HG03342 (cell line): ENCODE results near the gene DUSP8.
"Not testable (repeated sequence)": the region's sequence is repeated elsewhere in the genome, so short reads cannot be mapped to it uniquely, and the experiment has no call there.

Source experiments
- ATAC-seq: cut with Tn5 transposase; IDR thresholded peaks from one replicate; pipeline ENCODE4 v1.9.1; 2021; ENCODE audit warnings: mild to moderate bottlenecking, moderate library complexity; ENCODE audit not compliant: unreplicated experiment

DUSP8 gene

GRCh38 chr11:1516273-1517067 is 55.6 kb downstream of the DUSP8 start:
- ATAC-seq, result no peak

- no peak for ATAC-seq
Measured at GRCh38 chr11:1515082-1516060, 56.7 kb downstream of the DUSP8 start.

GRCh38 chr11:1514336-1515061 is 57.6 kb downstream of the DUSP8 start:
- ATAC-seq, result no peak

- no peak for ATAC-seq
Measured at GRCh38 chr11:1513326-1514296, 58.5 kb downstream of the DUSP8 start.

- ATAC-seq, result not testable (repeated sequence)
Measured at GRCh38 chr11:1512531-1513258, 59.4 kb downstream of the DUSP8 start.

- ATAC-seq, result no peak
Measured at GRCh38 chr11:1511937-1512496, 60.1 kb downstream of the DUSP8 start.

GRCh38 chr11:1510928-1511327 is 61.1 kb downstream of the DUSP8 start:
- no peak for ATAC-seq

GRCh38 chr11:1510351-1510750 is 61.7 kb downstream of the DUSP8 start:
- not testable (repeated sequence) for ATAC-seq

GRCh38 chr11:1509626-1510255 is 62.3 kb downstream of the DUSP8 start:
- ATAC-seq, result no peak

- no peak for ATAC-seq
Measured at GRCh38 chr11:1508986-1509385, 63.1 kb downstream of the DUSP8 start.

- ATAC-seq, result no peak
Measured at GRCh38 chr11:1508491-1508891, 63.6 kb downstream of the DUSP8 start.

GRCh38 chr11:1507381-1508140 is 64.5 kb downstream of the DUSP8 start:
- ATAC-seq, result no peak

GRCh38 chr11:1506981-1507380 is 65.1 kb downstream of the DUSP8 start:
- ATAC-seq, result no peak

GRCh38 chr11:1505480-1505879 is 66.6 kb downstream of the DUSP8 start:
- ATAC-seq, result no peak

- ATAC-seq, result no peak
Measured at GRCh38 chr11:1504581-1505290, 67.3 kb downstream of the DUSP8 start.

- no peak for ATAC-seq
Measured at GRCh38 chr11:1504138-1504537, 67.9 kb downstream of the DUSP8 start.
